Subcutaneous adipose tissue (tissue), 4 donors: Measurements from ENCODE around the gene SALL1. TPM values are rescaled to one million over a fixed set of nuclear protein-coding genes. Genes with fewer than 3 reads are reported as not detected.

Experiments used
- total RNA-seq, 4 donors: library from RNA; depleted of rRNA; stranded (reverse); fragments of >200 nt; gene quantifications; one replicate each; pipeline ENCODE4 v1.1.0, GENCODE V29; 2016
- TF ChIP-seq, protein P1 (sequence below): fragments of 450-650 bp; IDR thresholded peaks from one replicate; pipeline ENCODE4 v1.5.1; 2016; ENCODE audit warnings: low read depth, mild to moderate bottlenecking, control low read depth, antibody characterized with exemption, moderate library complexity

Gene SALL1
- total RNA-seq, 4 donors from 2014 or later: 0.65 to 1.3 (median 0.67) TPM

DNA sequence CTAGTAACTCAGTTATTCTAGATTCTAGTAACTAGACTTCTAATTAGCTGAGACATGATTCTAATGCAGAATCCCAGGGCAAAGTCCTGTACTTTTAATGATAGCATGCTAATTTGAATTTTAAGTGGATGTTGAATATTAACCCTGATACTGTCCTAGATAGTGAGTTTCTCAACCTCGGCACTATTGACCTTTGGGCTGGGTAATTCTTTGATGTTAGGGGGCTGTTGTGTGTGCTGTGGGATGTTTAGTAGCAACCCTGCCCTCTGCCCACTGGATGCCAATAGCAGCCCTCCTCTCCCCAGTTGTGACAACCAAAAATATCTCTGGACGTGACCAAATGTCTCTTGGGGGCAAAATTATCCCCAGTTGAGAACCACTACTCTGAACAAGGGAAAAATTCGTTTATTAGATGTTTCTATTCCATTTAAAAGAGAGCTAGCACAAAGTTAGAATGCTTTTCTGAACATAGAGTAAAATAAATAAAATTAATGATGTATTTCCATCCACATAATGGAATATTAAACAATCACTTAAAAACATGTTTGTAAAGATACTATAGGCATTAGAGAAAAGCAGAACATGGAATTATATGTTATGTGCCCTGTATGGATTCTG lies 30.2 kb downstream of the SALL1 start:
- TF ChIP-seq, protein P1, sequence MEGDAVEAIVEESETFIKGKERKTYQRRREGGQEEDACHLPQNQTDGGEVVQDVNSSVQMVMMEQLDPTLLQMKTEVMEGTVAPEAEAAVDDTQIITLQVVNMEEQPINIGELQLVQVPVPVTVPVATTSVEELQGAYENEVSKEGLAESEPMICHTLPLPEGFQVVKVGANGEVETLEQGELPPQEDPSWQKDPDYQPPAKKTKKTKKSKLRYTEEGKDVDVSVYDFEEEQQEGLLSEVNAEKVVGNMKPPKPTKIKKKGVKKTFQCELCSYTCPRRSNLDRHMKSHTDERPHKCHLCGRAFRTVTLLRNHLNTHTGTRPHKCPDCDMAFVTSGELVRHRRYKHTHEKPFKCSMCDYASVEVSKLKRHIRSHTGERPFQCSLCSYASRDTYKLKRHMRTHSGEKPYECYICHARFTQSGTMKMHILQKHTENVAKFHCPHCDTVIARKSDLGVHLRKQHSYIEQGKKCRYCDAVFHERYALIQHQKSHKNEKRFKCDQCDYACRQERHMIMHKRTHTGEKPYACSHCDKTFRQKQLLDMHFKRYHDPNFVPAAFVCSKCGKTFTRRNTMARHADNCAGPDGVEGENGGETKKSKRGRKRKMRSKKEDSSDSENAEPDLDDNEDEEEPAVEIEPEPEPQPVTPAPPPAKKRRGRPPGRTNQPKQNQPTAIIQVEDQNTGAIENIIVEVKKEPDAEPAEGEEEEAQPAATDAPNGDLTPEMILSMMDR: no peak

DNA sequence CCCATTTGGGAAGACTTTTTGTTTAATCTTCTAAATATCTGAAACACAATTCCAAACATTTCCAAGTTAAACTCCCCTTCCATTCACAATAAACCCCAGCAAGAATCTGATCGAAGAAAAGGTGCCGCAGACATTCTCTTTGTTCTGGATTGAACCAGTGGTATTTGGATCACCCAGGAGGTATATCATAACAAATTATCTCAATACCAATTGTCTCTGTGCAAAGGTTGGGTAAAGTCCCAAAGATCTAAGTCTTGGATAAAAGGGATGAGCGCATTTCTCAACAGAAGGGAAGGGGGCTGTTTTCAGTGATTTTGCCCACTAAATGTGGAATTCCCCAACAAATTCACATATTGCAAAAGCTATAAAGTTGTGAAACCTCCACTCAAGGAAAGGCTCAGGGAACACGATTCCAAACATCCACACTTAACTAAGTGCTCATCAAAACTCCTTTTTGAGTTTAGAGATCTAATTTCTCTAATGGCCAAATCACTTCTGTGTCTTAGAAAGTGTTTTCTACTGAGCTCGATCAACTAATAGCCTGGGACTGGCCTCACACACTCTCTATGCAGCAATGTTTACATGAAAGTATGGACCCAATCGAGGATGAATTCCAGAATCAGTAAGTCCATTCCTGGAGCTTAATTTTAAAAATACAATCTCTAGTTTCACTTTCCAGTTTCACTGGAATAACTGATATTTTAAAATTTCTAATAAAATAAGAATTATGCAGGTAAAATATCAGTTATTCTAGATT lies 30.9 kb downstream of the SALL1 start:
- TF ChIP-seq, protein P1: no peak

DNA sequence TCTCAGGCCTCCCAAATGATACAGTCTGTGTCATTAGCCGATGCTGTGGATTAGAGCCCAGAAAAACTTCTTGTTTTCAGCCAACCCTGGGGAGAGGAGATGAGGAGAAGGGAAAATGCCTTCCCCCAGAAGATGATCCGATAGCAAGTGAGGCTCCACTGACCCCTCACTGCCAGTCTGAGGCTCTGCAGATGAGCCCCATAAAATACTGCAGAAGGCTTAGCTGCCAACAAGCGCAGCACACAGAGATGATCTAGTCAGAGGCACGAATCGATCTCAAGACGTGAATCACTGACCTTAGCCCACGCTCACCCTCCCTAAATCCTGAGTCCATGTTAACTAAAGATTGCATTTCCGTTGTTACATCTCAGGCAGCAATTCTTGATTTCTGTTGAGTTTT lies 31.5 kb downstream of the SALL1 start:
- TF ChIP-seq, protein P1: no peak

DNA sequence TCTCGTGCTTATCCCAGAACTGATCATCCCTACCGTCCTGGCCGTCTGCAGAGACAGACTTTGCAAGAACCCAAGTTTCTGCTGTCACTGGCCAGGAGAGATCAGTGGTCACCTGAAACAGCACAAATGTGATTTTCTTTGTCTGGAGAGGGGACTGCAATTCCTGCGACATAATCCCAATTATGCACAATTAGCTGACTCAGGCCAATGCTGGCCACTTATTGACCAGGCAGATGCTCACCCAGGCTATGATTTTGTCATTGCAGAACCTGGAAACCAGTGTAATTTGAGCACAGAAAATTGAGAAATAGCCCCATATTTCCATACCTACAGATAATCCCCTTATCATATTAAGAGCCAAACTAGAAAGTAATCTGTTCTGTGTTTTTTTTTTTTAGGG lies 34.7 kb downstream of the SALL1 start:
- TF ChIP-seq, protein P1: no peak

DNA sequence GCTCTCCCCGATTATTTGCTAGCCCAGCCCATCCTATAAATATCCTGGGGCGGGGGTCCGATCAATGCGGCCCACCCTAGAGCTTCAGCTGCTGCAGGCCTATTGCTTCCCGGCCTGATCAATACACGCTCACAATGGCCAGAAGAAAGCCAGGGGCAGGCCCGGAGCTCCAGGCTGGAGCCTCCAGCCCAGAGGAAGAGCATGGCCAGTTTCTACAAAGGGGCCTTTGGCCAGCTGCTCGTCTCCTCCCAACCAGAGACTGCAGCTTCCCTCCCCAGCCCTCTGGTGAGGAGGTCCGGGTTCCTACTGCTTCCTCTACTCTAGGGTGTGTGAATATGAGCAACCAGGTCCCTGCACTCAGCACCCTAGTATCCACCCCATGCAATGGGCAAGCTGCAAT lies 36.7 kb downstream of the SALL1 start:
- TF ChIP-seq, protein P1: no peak

DNA sequence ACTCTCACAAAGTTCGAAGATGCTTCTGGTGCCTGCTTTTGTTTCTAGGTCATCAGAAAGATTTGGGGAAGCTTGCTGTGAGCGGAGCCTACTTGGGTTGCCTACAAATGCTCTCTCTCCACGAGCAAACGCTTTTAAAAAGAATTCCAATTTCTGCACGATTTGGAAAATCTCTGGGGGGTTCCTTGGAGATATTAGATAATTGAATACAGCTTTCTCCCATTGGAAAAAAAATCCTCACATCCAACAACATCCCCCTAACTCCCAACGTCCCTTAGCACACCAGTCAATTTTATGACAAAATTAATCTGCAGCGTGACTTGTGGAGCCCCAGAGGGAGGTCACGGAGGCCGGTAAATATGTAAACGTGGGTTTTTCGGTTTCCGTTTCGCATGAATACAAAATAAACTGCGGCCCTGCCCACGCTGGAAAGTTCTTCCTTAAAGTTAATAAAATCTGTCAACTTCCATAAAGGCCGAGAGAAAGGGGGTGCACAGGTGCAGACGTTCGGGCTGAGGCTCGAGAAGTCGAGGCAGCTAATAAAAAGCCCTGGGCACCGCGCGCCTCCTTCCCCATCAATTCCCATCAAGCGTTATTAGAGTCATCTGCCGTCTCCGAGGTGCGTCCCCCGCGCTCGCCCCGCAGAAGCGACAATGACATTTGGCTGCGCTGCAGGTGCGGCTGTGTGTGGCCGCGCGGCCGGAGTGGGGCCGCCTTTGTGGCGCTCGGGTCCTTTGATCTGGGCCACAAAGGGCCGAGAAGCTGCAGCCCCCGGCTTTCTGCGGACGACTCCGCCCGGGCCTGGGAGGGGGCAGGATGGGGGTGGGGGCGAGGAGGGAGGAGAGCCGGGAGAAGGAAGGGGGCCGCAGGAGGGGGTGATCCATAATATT lies 37.6 kb downstream of the SALL1 start:
- TF ChIP-seq, protein P1: no peak

DNA sequence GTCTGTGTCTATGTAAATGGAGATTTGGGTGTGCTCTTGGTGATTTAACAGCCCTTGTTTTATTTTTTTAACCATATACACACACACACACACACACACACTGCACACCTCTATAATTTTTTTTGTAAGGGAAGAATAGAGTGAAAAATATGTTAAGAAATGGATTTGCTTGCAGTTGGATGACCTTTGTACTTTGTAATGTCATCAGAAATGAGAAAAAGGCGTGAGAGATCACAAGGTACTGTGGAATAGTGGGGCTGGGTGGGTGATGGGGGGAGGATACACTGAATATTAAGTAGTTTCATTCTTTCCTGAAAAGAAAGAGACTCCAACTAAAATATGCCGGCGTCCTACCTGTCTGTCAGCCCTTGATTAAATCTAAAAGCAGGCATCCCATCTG lies 38.7 kb downstream of the SALL1 start:
- TF ChIP-seq, protein P1: no peak
